ENCODE data around the gene LMO2. TPM values are rescaled to one million over a fixed set of nuclear protein-coding genes. Genes with fewer than 3 reads are reported as not detected.
A peak's percentile ranks its signal among the peaks of the same experiment; 100 is the strongest.

LMO2 gene
- total and polyA plus RNA-seq, 2 experiments from 2014 or later, result 25.6 to 33.4 TPM

GRCh38 chr11:33897761-33898375 is 6.0 kb upstream of the LMO2 start:
- H3K27ac ChIP-seq, result no peak overlapping the region
- peaks cover 8% of the 10 kb centered on the region for H3K4me1 ChIP-seq (ENCODE audit: low read depth)
- no peak for TF ChIP-seq CTCF (IDR thresholded peaks at IDR 0.05; ENCODE audit: low read depth, low read length)
- H3K4me3 ChIP-seq, result no peak overlapping the region
- H3K9me3 ChIP-seq (ENCODE audit: low read depth), result no peaks in the 10 kb centered on the region
- no peak for DNase-seq (ENCODE audit: low read depth in 1 of 2, low spot score in 1 of 2)
- H3K36me3 ChIP-seq, result no peaks in the 10 kb centered on the region
- no peaks in the 10 kb centered on the region for H3K27me3 ChIP-seq

GRCh38 chr11:33896911-33897310 is 5.0 kb upstream of the LMO2 start:
- H3K4me1 ChIP-seq (ENCODE audit: low read depth), result peaks cover 8% of the 10 kb centered on the region
- no peak for TF ChIP-seq CTCF (IDR thresholded peaks at IDR 0.05; ENCODE audit: low read depth, low read length)

GRCh38 chr11:33895752-33896137 is 3.9 kb upstream of the LMO2 start:
- TF ChIP-seq CTCF (IDR thresholded peaks at IDR 0.05; ENCODE audit: low read depth, low read length), result no peak
- no peak overlapping the region for H3K4me3 ChIP-seq
- no peaks in the 10 kb centered on the region for H3K27me3 ChIP-seq
- DNase-seq (ENCODE audit: low read depth in 1 of 2, low spot score in 1 of 2), result no peak
- H3K27ac ChIP-seq, result no peak overlapping the region
- H3K36me3 ChIP-seq, result no peaks in the 10 kb centered on the region
- H3K9me3 ChIP-seq (ENCODE audit: low read depth), result no peaks in the 10 kb centered on the region
- H3K4me1 ChIP-seq (ENCODE audit: low read depth), result peaks cover 8% of the 10 kb centered on the region

More at GRCh38 chr11:33896911-33897310, 5.0 kb upstream of the LMO2 start:
- H3K36me3 ChIP-seq, result no peaks in the 10 kb centered on the region
- no peaks in the 10 kb centered on the region for H3K9me3 ChIP-seq (ENCODE audit: low read depth)
- H3K27me3 ChIP-seq, result no peaks in the 10 kb centered on the region
- no peak for DNase-seq (ENCODE audit: low read depth in 1 of 2, low spot score in 1 of 2)
- H3K4me3 ChIP-seq, result no peak overlapping the region
- no peak overlapping the region for H3K27ac ChIP-seq

- no peak for DNase-seq (ENCODE audit: low read depth in 1 of 2, low spot score in 1 of 2)
- no peak overlapping the region for H3K4me3 ChIP-seq
- peaks cover 8% of the 10 kb centered on the region for H3K4me1 ChIP-seq (ENCODE audit: low read depth)
- no peaks in the 10 kb centered on the region for H3K36me3 ChIP-seq
- no peaks in the 10 kb centered on the region for H3K27me3 ChIP-seq
- no peaks in the 10 kb centered on the region for H3K9me3 ChIP-seq (ENCODE audit: low read depth)
- no peak overlapping the region for H3K27ac ChIP-seq
- no peak for TF ChIP-seq CTCF (IDR thresholded peaks at IDR 0.05; ENCODE audit: low read depth, low read length)
Observed at GRCh38 chr11:33894398-33894746, 2.5 kb upstream of the LMO2 start.

- Histone ChIP-seq H3K9me3 (ENCODE audit: low read depth) (no peaks in the 10 kb centered on the region), H3K4me1 (ENCODE audit: low read depth) (peaks cover 8% of the 10 kb centered on the region), H3K27ac (no peak overlapping the region), H3K27me3 (no peaks in the 10 kb centered on the region), H3K4me3 (no peak overlapping the region), H3K36me3 (no peaks in the 10 kb centered on the region)
- DNase-seq (ENCODE audit: low read depth in 1 of 2, low spot score in 1 of 2), result peak in 1 of 2 donors; percentile 86
- TF ChIP-seq CTCF (IDR thresholded peaks at IDR 0.05; ENCODE audit: low read depth, low read length), result no peak
Observed at GRCh38 chr11:33893711-33894397, 2.0 kb upstream of the LMO2 start.
